T follicular helper cell (primary cell): ENCODE results near the gene ACSL6.

ENCODE experiments used
- DNase-seq: peaks from one replicate; pipeline ENCODE4 v3.0.0-alpha.2; 2020; ENCODE audit warnings: low read depth
- total RNA-seq, 2 experiments: gene quantifications; one replicate each; lab custom pipeline; 2026; lab: John Stamatoyannopoulos, UW

The ACSL6 gene, protein sequence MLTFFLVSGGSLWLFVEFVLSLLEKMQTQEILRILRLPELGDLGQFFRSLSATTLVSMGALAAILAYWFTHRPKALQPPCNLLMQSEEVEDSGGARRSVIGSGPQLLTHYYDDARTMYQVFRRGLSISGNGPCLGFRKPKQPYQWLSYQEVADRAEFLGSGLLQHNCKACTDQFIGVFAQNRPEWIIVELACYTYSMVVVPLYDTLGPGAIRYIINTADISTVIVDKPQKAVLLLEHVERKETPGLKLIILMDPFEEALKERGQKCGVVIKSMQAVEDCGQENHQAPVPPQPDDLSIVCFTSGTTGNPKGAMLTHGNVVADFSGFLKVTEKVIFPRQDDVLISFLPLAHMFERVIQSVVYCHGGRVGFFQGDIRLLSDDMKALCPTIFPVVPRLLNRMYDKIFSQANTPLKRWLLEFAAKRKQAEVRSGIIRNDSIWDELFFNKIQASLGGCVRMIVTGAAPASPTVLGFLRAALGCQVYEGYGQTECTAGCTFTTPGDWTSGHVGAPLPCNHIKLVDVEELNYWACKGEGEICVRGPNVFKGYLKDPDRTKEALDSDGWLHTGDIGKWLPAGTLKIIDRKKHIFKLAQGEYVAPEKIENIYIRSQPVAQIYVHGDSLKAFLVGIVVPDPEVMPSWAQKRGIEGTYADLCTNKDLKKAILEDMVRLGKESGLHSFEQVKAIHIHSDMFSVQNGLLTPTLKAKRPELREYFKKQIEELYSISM
- total RNA-seq, result 17.9 to 23.4 reads per million in 2 experiments

GRCh38 chr5:132011622-132012343 is at the start of gene ACSL6:
ACSL6 (minus strand) TSS chr5:132011658; CDS start chr5:132011553, 105 bp downstream.
- peak; percentile 20 for DNase-seq

DNA sequence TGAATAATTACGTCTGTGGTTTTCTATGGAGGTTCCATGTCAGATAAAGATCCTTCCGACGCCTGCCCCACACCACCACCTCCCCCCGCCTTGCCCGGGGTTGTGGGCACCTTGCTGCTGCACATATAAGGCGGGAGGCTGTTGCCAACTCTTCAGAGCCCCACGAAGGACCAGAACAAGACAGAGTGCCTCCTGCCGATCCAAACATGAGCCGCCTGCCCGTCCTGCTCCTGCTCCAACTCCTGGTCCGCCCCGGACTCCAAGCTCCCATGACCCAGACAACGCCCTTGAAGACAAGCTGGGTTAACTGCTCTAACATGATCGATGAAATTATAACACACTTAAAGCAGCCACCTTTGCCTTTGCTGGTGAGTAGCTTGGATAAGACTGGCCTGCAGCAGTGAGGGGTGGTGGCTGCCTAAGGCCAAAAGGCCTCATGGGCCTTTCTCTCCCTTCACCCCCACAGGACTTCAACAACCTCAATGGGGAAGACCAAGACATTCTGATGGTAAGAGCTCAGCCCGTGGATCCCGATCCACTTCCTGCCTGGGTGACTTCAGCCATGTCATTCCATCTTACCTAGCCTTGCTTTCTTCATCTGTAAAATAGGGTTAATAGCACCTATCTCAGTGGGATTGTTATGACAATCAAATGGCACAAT is 49.2 kb upstream of the ACSL6 start, which contains the start of gene IL3:
Gene IL3 (plus strand): TSS at position 155 of the 661 bp plus-strand sequence. CDS start 52 bp downstream, at position 207.
- DNase-seq, result no peak

GRCh38 chr5:132059696-132060500 is 48.4 kb upstream of the ACSL6 start:
- DNase-seq, result no peak

- no peak for DNase-seq
Measured at GRCh38 chr5:132059043-132059695, 47.7 kb upstream of the ACSL6 start.

- DNase-seq, result no peak
Measured at GRCh38 chr5:132058646-132059042, 47.2 kb upstream of the ACSL6 start.

GRCh38 chr5:132057498-132058255 is 46.2 kb upstream of the ACSL6 start:
- no peak for DNase-seq

- no peak for DNase-seq
Measured at GRCh38 chr5:132056610-132057497, 45.4 kb upstream of the ACSL6 start.

GRCh38 chr5:132055808-132056609 is 44.6 kb upstream of the ACSL6 start:
- no peak for DNase-seq

GRCh38 chr5:132055441-132055807 is 44.0 kb upstream of the ACSL6 start:
- DNase-seq, result no peak

- DNase-seq, result no peak
Measured at GRCh38 chr5:132054697-132055440, 43.4 kb upstream of the ACSL6 start.

DNA sequence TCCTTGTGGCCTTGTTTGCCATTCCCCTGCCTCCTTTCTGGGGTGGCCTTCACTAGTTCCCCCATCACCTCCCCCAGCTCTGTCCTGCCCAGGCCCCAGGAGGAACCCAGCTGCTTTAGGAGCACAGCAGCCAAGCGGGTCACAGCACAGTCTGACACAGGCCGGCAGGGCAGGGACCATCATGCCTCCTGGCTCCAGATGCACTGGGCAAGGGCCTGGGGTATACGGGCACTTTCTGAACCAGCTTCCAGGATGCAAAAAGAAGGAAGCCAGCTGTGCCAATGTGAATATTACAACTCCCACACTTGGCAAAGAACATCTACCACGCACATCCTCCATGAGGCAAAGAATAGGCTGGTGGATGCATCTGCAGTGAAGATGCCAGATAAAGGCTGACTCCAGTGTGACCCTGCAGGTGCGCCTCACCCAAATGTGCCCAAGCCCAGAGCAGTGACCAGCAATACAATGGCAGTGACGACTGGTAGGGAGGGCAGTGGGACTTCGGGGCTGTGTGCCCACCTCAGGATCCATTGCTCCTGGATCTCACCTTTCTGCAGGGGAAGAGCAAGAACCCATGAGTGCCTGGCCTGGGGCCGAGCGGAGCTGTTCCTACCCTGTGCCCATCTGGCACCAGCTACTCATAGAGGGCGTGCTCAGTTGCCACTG is 42.7 kb upstream of the ACSL6 start:
- DNase-seq, result no peak

- no peak for DNase-seq
Measured at GRCh38 chr5:132053483-132053882, 42.0 kb upstream of the ACSL6 start.

- DNase-seq, result no peak
Measured at GRCh38 chr5:132052520-132052919, 41.1 kb upstream of the ACSL6 start.

DNA sequence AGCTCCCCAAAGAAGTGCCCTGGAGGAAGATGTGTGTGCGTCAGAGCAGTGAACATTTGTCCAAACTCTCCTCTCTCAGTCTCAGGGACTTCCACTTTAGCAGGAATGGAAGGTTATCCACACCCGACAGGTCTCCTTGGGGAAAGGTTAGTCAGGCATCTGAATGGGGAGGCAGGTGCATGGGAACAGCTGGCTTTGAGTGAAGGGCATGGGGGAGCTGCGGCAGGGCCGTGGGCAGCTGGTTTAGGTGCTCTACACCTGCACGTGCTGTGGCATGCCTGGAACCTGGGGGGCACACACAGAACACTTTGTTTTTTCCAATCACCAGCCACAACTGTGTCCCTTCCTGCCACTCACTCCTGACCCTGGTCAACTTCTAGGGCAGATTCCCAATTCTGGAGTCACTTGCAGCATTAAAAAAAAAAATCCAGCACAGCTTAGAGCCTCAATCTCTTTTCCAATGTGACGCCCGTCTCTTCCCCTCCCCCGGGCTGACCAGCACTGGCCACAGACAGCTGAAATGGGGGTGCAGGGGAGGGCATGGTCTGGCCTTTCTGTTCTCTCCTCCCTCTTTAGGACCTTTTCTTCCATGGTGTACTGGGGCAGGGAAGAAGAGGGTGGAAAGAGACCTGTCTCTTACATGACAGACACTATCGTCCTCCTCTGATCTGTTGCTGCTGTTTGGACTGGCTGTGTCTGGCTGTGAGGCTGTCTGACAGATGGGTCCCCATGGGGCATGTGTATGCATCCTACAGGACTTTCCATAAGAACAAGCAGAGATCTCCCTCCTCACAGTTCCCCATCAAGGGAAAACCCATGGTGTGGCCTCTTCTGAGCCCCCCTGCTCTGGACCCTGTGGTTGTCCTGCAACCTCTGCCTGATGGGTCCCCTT is 39.4 kb upstream of the ACSL6 start:
- DNase-seq, result no peak

- no peak for DNase-seq
Measured at GRCh38 chr5:132050136-132050535, 38.7 kb upstream of the ACSL6 start.
